Natural killer cell (primary cell): Measurements from ENCODE around the gene RPL36A. TPM values are rescaled to one million over a fixed set of nuclear protein-coding genes. Genes with fewer than 3 reads are reported as not detected.

ENCODE experiments used
- ATAC-seq, 3 donors: fragments of 150-1000 bp in 2 of 3; fragments of 200-7000 bp in 1 of 3; cut with Tn5 transposase; 1 replicate in 1 of 3; 2 replicates in 2 of 3; pipeline ENCODE4 v1.10.0; 2021; ENCODE audit warnings: mild to moderate bottlenecking in 2 of 3, moderate library complexity in 2 of 3
- DNase-seq, 2 donors: peaks; one replicate each; pipeline versions ENCODE4 v3.0.0 to v3.0.0-alpha.2; 2013 to 2021; ENCODE audit warnings: mixed read lengths in 1 of 2
- H3K27ac ChIP-seq: one replicate; pipeline ENCODE4 v1.5.1; 2013; ENCODE audit warnings: mild to moderate bottlenecking, low read length
- H3K27me3 ChIP-seq: one replicate; pipeline ENCODE4 v1.6.1; 2013; ENCODE audit warnings: low read length; ENCODE audit not compliant: control insufficient read depth, insufficient read depth
- H3K36me3 ChIP-seq: one replicate; pipeline ENCODE4 v1.6.1; 2013; ENCODE audit warnings: low read length; ENCODE audit not compliant: control insufficient read depth, insufficient read depth
- H3K4me1 ChIP-seq: one replicate; pipeline ENCODE4 v1.6.1; 2013; ENCODE audit warnings: low read length; ENCODE audit not compliant: control insufficient read depth, insufficient read depth
- H3K4me3 ChIP-seq: one replicate; pipeline ENCODE4 v1.5.1; 2013; ENCODE audit warnings: low read length
- H3K9me3 ChIP-seq: one replicate; pipeline ENCODE4 v1.6.1; 2013; ENCODE audit warnings: low read length; ENCODE audit not compliant: control insufficient read depth, insufficient read depth
- H3K27ac Mint-ChIP-seq, 2 donors: one replicate each; pipeline ENCODE4 v1.8.0; 2022; ENCODE audit warnings: mild to moderate bottlenecking in 2 of 2, mixed read lengths in 2 of 2, moderate library complexity in 1 of 2
- H3K27me3 Mint-ChIP-seq, 2 donors: one replicate each; pipeline ENCODE4 v1.8.0; 2022; ENCODE audit warnings: low read depth in 2 of 2, mixed read lengths in 2 of 2
- H3K36me3 Mint-ChIP-seq: one replicate; pipeline ENCODE4 v1.8.0; 2022; ENCODE audit warnings: mixed read lengths
- H3K4me1 Mint-ChIP-seq, 2 donors: one replicate each; pipeline ENCODE4 v1.8.0; 2022; ENCODE audit warnings: mixed read lengths in 2 of 2
- H3K4me3 Mint-ChIP-seq: one replicate; pipeline ENCODE4 v1.8.0; 2022; ENCODE audit warnings: mild to moderate bottlenecking, moderate library complexity, mixed read lengths
- H3K9me3 Mint-ChIP-seq, 2 donors: one replicate each; pipeline ENCODE4 v1.8.0; 2022; ENCODE audit warnings: mixed read lengths in 2 of 2
- WGBS: methylation state at CpG from one replicate; pipeline ENCODE4 v1.1.7; 2013; ENCODE audit warnings: missing lambda C conversion rate; ENCODE audit not compliant: insufficient coverage; 5-methylcytosine and 5-hydroxymethylcytosine counted together
- intact Hi-C: fragments of 100-400 bp; cut with micrococcal nuclease; formaldehyde crosslinking; loops from one replicate; pipeline ENCODE4 v1.14.2; 2022
- total RNA-seq, 4 donors: library from RNA; stranded (reverse); fragments of 120-200 nt in 1 of 4; gene quantifications; one replicate each; pipeline versions ENCODE4 v1.2.3 to v1.2.4, GENCODE V29; 2013 to 2022
- TF ChIP-seq, protein P1 (sequence below): fragments of 200-600 bp; IDR thresholded peaks from one replicate; pipeline ENCODE4 v1.8.0; 2022; ENCODE audit warnings: antibody characterized with exemption

Gene RPL36A
- total RNA-seq, 3 donors from 2014 or later (not counting 1 experiment from before 2014, with no cell fraction given), result 88.0 to 108 (median 91.5) TPM

GRCh38 chrX:101349193-101349562, 41.6 kb upstream of the RPL36A start:
- no peaks in the 10 kb centered on the region for H3K36me3 Mint-ChIP-seq
- H3K9me3 Mint-ChIP-seq, result no peaks in the 10 kb centered on the region
- peaks cover 13% of the 10 kb centered on the region for H3K4me1 ChIP-seq
- no peaks in the 10 kb centered on the region for H3K36me3 ChIP-seq
- intact Hi-C loops, result loop anchor here (2.0 kb wide), 1 partner anchor 42 kb away; the partner anchor contains the start of gene RPL36A
- no peaks in the 10 kb centered on the region for H3K9me3 ChIP-seq
- peak overlapping the region; percentile 97 for H3K4me3 ChIP-seq
- peak overlapping the region; percentile 84 for H3K27ac ChIP-seq
- TF ChIP-seq, protein P1, sequence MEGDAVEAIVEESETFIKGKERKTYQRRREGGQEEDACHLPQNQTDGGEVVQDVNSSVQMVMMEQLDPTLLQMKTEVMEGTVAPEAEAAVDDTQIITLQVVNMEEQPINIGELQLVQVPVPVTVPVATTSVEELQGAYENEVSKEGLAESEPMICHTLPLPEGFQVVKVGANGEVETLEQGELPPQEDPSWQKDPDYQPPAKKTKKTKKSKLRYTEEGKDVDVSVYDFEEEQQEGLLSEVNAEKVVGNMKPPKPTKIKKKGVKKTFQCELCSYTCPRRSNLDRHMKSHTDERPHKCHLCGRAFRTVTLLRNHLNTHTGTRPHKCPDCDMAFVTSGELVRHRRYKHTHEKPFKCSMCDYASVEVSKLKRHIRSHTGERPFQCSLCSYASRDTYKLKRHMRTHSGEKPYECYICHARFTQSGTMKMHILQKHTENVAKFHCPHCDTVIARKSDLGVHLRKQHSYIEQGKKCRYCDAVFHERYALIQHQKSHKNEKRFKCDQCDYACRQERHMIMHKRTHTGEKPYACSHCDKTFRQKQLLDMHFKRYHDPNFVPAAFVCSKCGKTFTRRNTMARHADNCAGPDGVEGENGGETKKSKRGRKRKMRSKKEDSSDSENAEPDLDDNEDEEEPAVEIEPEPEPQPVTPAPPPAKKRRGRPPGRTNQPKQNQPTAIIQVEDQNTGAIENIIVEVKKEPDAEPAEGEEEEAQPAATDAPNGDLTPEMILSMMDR, result no peak
- H3K27me3 Mint-ChIP-seq, result no peaks in the 10 kb centered on the region
- H3K27me3 ChIP-seq, result no peaks in the 10 kb centered on the region
- DNase-seq (no peak), ATAC-seq (no peak)
- H3K4me1 Mint-ChIP-seq, result peaks cover 0 to 10% of the 10 kb centered on the region in 2 donors
- WGBS, result 31% methylated on average over 3 of the region's 4 CpGs
- peak overlapping the region; percentile 71 to 89 for H3K27ac Mint-ChIP-seq
- peak overlapping the region; percentile 87 for H3K4me3 Mint-ChIP-seq

- Mint-ChIP-seq H3K4me3 (no peak overlapping the region), H3K27me3 (peaks cover 0 to 9% of the 10 kb centered on the region in 2 donors), H3K36me3 (no peaks in the 10 kb centered on the region), H3K9me3 (no peaks in the 10 kb centered on the region), H3K27ac (no peak overlapping the region), H3K4me1 (no peaks in the 10 kb centered on the region)
- Histone ChIP-seq H3K9me3 (no peaks in the 10 kb centered on the region), H3K27ac (no peak overlapping the region), H3K27me3 (no peaks in the 10 kb centered on the region), H3K36me3 (no peaks in the 10 kb centered on the region), H3K4me1 (no peaks in the 10 kb centered on the region), H3K4me3 (no peak overlapping the region)
- ATAC-seq (no peak), DNase-seq (peak in 1 of 2 donors; percentile 1)
- intact Hi-C loops, result no loop called here
- TF ChIP-seq, protein P1, result no peak
- WGBS, result 78% methylated on average over 4 of the region's 5 CpGs
These were observed 33.5 kb upstream of the RPL36A start for GRCh38 chrX:101357166-101357795.

DNA sequence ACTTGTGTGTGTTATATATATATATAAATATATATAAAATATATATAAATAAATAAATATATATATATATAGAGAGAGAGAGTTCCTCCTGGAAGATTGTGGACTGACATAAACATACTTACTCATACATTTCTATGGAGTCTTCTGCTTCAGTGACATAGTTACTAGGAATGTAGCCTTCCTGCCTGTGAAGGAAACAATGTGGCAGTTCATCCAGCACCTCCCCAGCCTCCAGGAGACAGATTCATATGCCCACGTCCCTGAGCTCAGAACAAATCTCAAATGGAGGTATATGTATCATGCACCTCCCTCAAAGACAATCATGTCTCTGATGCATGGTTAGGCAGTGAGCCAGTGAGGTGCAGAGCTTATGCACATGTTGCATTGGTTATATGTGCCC, 30.8 kb upstream of the RPL36A start:
- no peak overlapping the region for H3K27ac Mint-ChIP-seq
- ATAC-seq (no peak), DNase-seq (no peak)
- Histone ChIP-seq H3K36me3 (no peaks in the 10 kb centered on the region), H3K27me3 (no peaks in the 10 kb centered on the region), H3K4me3 (no peak overlapping the region), H3K9me3 (no peaks in the 10 kb centered on the region), H3K27ac (no peak overlapping the region), H3K4me1 (no peaks in the 10 kb centered on the region)
- intact Hi-C loops, result no loop called here
- peaks cover 0 to 9% of the 10 kb centered on the region in 2 donors for H3K27me3 Mint-ChIP-seq
- TF ChIP-seq, protein P1, result no peak
- H3K4me3 Mint-ChIP-seq, result no peak overlapping the region
- 83% methylated on average over 1 of the region's 1 CpG for WGBS
- H3K36me3 Mint-ChIP-seq, result no peaks in the 10 kb centered on the region
- H3K4me1 Mint-ChIP-seq, result no peaks in the 10 kb centered on the region
- no peaks in the 10 kb centered on the region for H3K9me3 Mint-ChIP-seq

- no peak overlapping the region for H3K27ac Mint-ChIP-seq
- Histone ChIP-seq H3K9me3 (no peaks in the 10 kb centered on the region), H3K27ac (no peak overlapping the region), H3K36me3 (no peaks in the 10 kb centered on the region), H3K27me3 (no peaks in the 10 kb centered on the region), H3K4me1 (no peaks in the 10 kb centered on the region), H3K4me3 (no peak overlapping the region)
- DNase-seq (no peak), ATAC-seq (no peak)
- intact Hi-C loops, result no loop called here
- no peaks in the 10 kb centered on the region for H3K9me3 Mint-ChIP-seq
- H3K4me3 Mint-ChIP-seq, result no peak overlapping the region
- 95% methylated on average over 6 of the region's 7 CpGs for WGBS
- peaks cover 0 to 9% of the 10 kb centered on the region in 2 donors for H3K27me3 Mint-ChIP-seq
- H3K36me3 Mint-ChIP-seq, result no peaks in the 10 kb centered on the region
- H3K4me1 Mint-ChIP-seq, result no peaks in the 10 kb centered on the region
- TF ChIP-seq, protein P1, result no peak
These were observed 30.4 kb upstream of the RPL36A start for GRCh38 chrX:101360390-101360789.
